HUES6 (cell line): Measurements from ENCODE around the gene KYAT1.
A peak's percentile ranks its signal among the peaks of the same experiment; 100 is the strongest.
"Not testable (repeated sequence)": the region's sequence is repeated elsewhere in the genome, so short reads cannot be mapped to it uniquely, and the experiment has no call there.

Experiments used
- H3K27ac ChIP-seq: 2 replicates; pipeline ENCODE4 v1.7.0; 2013; ENCODE audit warnings: low read depth, mild to moderate bottlenecking, low read length, inconsistent platforms
- H3K27me3 ChIP-seq: 2 replicates; pipeline ENCODE4 v1.6.1; 2013; ENCODE audit warnings: low read length; ENCODE audit not compliant: control insufficient read depth, insufficient read depth
- H3K36me3 ChIP-seq: 2 replicates; pipeline ENCODE4 v1.6.1; 2013; ENCODE audit warnings: low read length; ENCODE audit not compliant: control insufficient read depth, insufficient read depth
- H3K4me1 ChIP-seq: 2 replicates; pipeline ENCODE4 v1.6.1; 2013; ENCODE audit warnings: low read length; ENCODE audit not compliant: control insufficient read depth, insufficient read depth
- H3K4me3 ChIP-seq: 2 replicates; pipeline ENCODE4 v1.5.1; 2013; ENCODE audit warnings: low read depth, low read length
- H3K9ac ChIP-seq: one replicate; pipeline ENCODE4 v1.6.1; 2013; ENCODE audit warnings: mild to moderate bottlenecking, low read length
- H3K9me3 ChIP-seq: 2 replicates; pipeline ENCODE4 v1.6.1; 2013; ENCODE audit warnings: low read depth, low read length; ENCODE audit not compliant: control insufficient read depth, insufficient read depth

KYAT1 gene

DNA sequence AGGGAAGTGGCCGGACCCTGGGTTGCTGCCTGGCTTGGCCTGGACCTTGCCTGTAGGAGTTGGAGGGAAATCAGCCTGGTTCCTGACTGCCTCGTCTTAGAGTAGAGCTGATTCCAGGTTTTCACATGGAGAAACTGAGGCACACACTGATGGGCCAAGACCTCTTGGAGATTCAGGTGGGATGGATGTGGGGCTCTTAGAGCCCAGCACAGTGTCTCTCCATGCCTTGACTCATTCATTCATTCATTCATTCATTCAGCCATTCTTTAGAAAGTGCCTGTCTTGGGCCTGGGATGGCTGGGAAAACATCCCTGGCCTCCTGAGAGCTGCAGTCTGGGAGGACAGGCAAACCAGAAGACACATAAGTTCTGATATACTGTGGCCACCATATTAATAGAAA is 2.4 kb upstream of the KYAT1 start:
- Histone ChIP-seq H3K27me3 (no peaks in the 10 kb centered on the region), H3K9ac (no peak overlapping the region), H3K4me1 (peaks cover 45% of the 10 kb centered on the region), H3K36me3 (peaks cover 44% of the 10 kb centered on the region), H3K9me3 (no peaks in the 10 kb centered on the region), H3K4me3 (0 out of 2 replicates have a peak overlapping the region, but pooled peaks have one; percentile 9), H3K27ac (no peak overlapping the region)

DNA sequence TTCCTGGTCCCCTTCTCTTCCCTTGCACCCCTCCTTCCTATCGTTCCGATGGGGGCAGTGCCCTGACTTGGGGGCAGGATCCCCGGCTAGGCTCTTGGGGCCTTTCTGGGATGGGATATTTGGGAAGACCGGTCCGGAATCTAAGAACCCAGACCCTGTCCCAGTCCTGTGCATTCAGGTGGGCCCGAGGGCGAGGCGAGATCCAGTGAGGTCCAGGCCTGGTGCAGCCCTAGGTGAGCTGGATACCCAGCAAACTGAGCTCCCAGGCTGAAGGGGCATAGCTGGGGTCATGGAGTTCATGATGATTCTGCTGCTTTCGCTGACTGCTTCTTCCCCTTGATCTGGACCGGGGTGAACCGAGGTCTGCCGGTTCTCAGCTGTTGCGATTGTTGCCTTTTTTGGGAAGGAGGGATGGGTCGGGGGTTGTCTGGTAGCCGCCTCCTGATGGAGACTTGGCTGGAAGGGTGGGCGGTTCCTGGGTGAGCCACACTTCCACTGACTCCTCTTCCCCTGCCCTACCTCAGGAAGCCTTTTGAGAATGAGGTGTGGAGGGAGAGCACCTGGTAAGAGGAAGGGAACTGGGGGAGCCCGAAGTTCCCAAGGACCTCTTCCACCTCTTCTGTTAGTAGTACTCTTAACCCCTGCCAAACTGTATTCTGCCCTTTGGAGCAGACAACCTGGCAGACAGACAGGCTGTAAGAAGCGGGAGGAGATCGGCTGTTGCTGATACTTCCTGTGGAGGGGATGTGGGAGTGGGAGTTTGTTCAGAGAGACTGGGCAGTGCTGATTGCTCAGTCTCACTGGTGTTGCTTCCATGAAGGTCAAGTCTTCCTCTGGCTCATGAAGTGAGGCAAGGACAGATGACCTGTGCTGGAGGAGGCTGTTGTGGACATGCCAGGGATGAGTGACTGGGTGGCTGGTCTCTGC is 1.2 kb upstream of the KYAT1 start:
- peaks cover 32% of the 10 kb centered on the region for H3K36me3 ChIP-seq
- H3K4me1 ChIP-seq: peaks cover 35% of the 10 kb centered on the region
- peak overlapping the region; percentile 91 for H3K27ac ChIP-seq

DNA sequence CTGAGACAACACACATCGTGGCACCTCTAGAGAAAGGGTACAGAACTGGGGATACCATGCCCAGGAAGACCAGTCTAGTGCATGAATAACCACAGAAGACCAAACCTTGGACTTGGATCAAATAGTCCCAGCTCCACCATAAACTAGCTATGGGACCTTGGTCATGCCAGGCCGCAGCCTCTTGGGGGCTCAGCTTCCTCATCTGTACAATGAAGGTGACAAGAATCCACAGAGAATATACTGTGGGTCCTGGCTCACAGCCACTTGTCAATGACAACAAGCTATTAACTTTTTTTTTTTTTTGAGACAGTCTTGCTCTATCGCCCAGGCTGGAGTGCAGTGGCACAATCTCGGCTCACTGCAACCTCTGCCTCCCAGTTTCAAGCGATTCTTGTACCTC is 3.9 kb downstream of the KYAT1 start:
- Histone ChIP-seq H3K9me3 (no peaks in the 10 kb centered on the region), H3K4me1 (peaks cover 7% of the 10 kb centered on the region; the same call in 1 of the 2 replicates), H3K36me3 (no peaks in the 10 kb centered on the region), H3K27ac (no peak overlapping the region), H3K27me3 (no peaks in the 10 kb centered on the region), H3K9ac (no peak overlapping the region), H3K4me3 (no peak overlapping the region)

More for the DNA sequence above, 1.2 kb upstream of the KYAT1 start:
- Histone ChIP-seq H3K27me3 (no peaks in the 10 kb centered on the region), H3K4me3 (peak overlapping the region; percentile 89), H3K9me3 (no peaks in the 10 kb centered on the region), H3K9ac (peak overlapping the region; percentile 91)

DNA sequence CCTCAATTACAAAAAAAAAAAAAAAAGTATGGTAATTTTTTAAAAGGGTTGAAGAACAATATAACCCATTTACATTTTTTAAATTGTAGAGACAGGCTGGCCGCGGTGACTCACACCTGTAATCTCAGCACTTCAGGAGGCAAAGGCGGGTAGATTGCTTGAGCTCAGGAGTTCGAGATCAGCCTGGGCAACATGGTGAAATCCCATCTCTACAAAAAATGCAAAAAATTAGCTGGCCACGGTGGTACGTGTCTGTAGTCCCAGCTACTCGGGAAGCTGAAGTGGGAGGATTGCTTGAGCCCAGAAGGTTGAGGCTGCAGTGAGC is 10.8 kb downstream of the KYAT1 start:
- not testable (repeated sequence) for H3K9ac ChIP-seq, H3K9me3 ChIP-seq, H3K27ac ChIP-seq, H3K27me3 ChIP-seq, H3K4me1 ChIP-seq, H3K4me3 ChIP-seq, H3K36me3 ChIP-seq

DNA sequence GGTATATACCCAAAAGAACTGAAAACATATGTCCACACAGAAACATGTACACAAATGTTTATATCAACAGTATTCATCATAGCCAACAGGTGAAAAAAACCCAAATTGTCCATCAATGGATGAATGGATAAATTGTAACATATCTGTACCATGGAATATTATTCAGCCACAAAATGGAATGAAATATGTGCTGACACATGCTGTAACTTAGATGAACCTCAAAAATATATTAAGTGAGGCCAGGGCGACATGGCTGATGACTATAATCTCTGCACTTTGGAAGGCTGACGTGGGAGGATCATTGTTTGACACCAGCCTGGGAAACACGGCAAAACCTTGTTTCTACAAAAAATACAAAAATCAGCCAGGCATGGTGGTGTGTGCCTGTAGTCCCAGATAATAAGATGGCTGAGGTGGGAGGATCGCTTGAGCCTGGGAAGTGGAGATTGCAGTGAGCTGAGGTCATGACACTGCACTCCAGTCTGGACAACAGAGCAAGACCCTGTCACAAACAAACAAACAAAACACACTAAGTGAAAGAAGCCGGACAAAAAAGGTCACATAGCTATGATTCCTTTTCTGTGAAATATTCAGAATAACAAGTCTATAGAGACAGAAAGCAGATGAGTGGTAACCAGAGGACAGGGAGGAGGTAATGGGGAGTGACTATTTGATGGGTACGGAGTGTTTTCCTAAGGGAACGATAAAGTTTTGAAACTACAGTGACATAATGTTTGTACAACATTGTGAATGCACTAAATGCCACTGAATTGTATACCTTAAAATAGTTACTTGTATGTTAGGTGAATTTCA is 11.4 kb downstream of the KYAT1 start:
- no peak overlapping the region for H3K4me3 ChIP-seq
- no peak overlapping the region for H3K9ac ChIP-seq
- no peak overlapping the region for H3K27ac ChIP-seq
- peaks cover 10% of the 10 kb centered on the region for H3K36me3 ChIP-seq
- no peaks in the 10 kb centered on the region for H3K27me3 ChIP-seq
- H3K9me3 ChIP-seq: no peaks in the 10 kb centered on the region
- H3K4me1 ChIP-seq: no peaks in the 10 kb centered on the region

DNA sequence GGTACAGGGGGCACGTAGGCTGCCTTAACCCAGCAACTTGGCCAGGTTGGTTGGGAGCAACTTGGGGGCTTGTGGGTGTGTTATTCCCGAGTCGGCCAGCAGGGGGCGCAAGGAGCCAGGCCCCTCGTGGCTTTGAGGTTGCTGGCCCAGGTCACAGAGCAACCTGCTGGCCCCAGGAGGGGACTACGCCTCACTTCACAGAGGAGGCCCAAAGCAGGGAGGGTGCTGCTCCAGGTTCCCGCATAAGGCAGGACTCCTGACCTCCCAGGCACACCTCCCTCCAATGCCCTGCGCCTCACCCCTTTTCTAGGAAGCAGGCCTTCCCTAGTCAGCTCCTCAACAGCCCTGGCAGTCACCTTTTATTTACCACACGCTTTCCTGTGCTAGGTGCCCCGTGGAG is 18.1 kb downstream of the KYAT1 start:
- Histone ChIP-seq H3K9ac (no peak overlapping the region), H3K27ac (no peak overlapping the region)

DNA sequence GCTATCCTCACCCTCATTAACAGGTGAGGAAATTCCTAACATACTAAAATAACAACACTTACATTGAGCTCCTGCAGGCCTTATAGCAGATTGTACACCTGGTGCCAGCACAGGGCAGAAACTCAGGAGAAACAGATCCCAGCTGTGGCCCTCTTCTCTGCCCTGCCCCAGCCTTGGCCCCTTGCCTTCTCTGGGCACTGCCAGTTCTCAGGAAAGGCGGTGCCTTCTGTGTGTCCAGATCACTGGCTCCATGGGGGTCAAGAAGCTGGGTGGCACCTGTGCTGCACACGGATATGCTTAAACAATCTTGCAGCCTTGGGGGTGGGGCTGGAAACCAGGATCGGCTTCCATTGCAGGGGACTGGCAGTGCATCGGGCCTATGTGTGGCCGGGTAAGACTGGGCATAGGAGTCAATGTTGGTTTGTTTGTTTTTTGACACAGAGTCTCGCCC is 19.3 kb downstream of the KYAT1 start:
- Histone ChIP-seq H3K36me3 (no peaks in the 10 kb centered on the region), H3K9me3 (no peaks in the 10 kb centered on the region), H3K27ac (0 out of 2 replicates have a peak overlapping the region, but pooled peaks have one; percentile 43), H3K4me1 (peaks cover 21% of the 10 kb centered on the region), H3K4me3 (no peak overlapping the region), H3K27me3 (no peaks in the 10 kb centered on the region), H3K9ac (peak overlapping the region; percentile 10)

More for the DNA sequence above, 18.1 kb downstream of the KYAT1 start:
- Histone ChIP-seq H3K4me1 (peaks cover 21% of the 10 kb centered on the region), H3K27me3 (no peaks in the 10 kb centered on the region), H3K9me3 (no peaks in the 10 kb centered on the region), H3K36me3 (no peaks in the 10 kb centered on the region), H3K4me3 (no peak overlapping the region)

DNA sequence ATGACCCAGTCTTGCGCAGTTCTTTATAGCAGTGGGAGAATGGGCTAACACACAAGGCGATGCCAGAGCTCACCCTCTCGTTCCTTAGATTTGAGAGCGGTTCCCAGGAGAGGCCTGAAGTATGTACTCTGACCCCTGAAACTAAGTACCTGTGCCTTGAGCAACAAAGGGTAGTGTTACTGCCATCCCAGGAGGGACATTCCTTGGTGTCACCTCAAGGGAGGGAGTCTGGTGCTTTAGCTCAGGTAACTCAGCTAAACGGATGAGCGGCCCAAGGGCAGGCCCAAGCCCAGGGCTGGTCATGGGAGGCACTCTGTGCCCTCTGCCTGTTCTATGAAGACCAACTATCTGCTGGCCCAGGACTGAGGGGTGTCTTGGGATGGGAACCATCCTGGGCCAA is 20.2 kb downstream of the KYAT1 start:
- H3K4me1 ChIP-seq: peaks cover 21% of the 10 kb centered on the region
- no peak overlapping the region for H3K27ac ChIP-seq

DNA sequence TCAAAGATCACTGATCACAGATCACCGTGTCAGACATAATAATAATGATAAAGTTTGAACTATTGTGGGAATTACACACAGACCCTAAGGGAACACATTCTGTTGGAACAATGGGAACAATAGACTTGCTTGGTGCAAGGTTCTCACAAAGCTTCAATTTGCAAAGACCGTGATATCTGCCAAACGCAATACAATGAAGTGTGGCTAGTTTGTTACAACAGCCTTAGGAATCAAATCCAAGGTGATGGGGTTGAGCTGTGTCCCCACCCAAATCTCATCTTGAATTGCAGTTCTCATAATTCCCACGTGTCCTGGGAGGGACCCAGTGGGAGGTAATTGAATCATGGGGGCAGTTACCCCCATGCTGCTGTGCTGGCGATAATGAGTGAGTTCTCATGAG is 20.8 kb downstream of the KYAT1 start:
- H3K4me1 ChIP-seq: peaks cover 21% of the 10 kb centered on the region
- no peaks in the 10 kb centered on the region for H3K36me3 ChIP-seq
- no peaks in the 10 kb centered on the region for H3K27me3 ChIP-seq
- H3K9me3 ChIP-seq: no peaks in the 10 kb centered on the region
- H3K9ac ChIP-seq: no peak overlapping the region
- no peak overlapping the region for H3K27ac ChIP-seq
- no peak overlapping the region for H3K4me3 ChIP-seq

More for the DNA sequence above, 20.2 kb downstream of the KYAT1 start:
- Histone ChIP-seq H3K27me3 (no peaks in the 10 kb centered on the region), H3K9me3 (no peaks in the 10 kb centered on the region), H3K4me3 (no peak overlapping the region), H3K36me3 (no peaks in the 10 kb centered on the region), H3K9ac (peak overlapping the region; percentile 33)

DNA sequence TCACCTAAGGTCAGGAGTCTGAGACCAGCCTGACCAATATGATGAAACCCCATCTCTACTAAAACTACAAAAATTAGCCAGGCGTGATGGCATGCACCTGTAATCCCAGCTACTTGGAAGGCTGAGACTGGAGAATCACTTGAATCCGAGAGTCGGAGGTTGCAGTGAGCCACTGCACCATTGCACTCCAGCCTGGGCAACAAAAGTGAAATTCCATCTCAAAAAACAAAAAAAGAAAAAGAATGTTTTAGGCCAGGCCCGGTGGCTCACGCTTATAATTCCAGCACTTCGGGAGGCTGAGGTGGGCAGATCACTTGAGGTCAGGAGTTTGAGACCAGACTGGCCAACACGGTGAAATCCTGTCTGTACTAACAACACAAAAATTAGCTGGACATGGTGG is 23.3 kb downstream of the KYAT1 start:
- H3K27me3 ChIP-seq, H3K4me3 ChIP-seq, H3K9ac ChIP-seq, H3K36me3 ChIP-seq, H3K27ac ChIP-seq, H3K9me3 ChIP-seq: not testable (repeated sequence)
- H3K4me1 ChIP-seq: peaks cover 21% of the 10 kb centered on the region

DNA sequence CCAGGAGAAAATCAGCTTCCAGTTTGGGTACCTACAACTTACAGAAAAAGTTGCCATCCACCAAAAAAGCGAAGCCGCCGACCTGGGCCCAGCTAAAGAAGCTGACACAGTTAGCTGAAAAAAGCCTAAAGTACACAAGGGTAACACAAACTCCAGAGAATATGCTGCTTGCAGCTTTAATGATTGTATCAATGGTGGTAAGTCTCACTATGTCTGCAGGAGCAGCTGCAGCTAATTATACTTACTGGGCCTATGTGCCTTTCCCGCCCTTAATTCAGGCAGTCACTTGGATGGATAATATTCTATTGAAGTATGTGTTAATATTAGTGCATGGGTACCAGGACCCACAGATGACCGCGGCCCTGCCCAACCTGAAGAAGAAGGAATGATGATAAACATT is 27.3 kb downstream of the KYAT1 start:
- not testable (repeated sequence) for H3K4me1 ChIP-seq, H3K36me3 ChIP-seq, H3K4me3 ChIP-seq, H3K9ac ChIP-seq, H3K27ac ChIP-seq, H3K27me3 ChIP-seq
- peaks cover 12% of the 10 kb centered on the region; the same call in 1 of the 2 replicates for H3K9me3 ChIP-seq
